Stimulated activated CD4-positive, alpha-beta T cell treated with anti-CD3 and anti-CD28 coated beads, Interleukin-4, amount 100 ng/mL, for 4 hours (primary cell): Measurements from ENCODE around the gene UVRAG.
"Not testable (repeated sequence)": the region's sequence is repeated elsewhere in the genome, so short reads cannot be mapped to it uniquely, and the experiment has no call there.

ENCODE experiments used
- DNase-seq, 2 experiments: peaks; one replicate each; pipeline ENCODE4 v3.0.0-alpha.2; 2020

The UVRAG gene

DNA sequence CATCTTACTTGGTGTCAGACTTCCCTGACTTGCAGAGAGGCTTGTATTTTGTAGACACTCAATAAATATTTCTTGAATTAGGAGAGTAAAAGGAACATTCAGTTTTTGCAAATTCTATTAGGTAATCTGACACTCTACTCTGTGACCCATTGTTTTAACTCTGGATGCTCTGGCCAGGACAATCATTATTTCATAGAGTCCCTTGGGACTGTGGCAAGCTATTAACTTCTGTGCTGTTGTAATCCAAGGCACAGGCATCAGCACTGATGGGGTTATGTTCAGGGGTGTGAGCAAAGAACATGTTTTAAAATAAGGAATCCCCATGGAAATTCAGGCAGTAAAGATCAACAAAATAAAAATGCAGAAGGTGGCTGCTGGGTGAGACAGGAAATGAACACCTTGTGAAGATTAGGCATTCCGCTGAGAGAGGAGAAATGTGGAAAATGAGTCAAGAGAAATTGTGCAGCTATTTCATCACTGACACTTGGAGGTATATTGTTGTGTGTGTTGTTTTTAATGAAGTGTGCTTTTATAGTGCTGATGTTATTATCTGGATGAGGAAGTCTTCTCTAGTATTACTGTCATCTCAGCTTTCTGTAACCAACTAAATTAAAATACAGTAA, 216.1 kb downstream of the UVRAG start:
- DNase-seq = no peak

DNA sequence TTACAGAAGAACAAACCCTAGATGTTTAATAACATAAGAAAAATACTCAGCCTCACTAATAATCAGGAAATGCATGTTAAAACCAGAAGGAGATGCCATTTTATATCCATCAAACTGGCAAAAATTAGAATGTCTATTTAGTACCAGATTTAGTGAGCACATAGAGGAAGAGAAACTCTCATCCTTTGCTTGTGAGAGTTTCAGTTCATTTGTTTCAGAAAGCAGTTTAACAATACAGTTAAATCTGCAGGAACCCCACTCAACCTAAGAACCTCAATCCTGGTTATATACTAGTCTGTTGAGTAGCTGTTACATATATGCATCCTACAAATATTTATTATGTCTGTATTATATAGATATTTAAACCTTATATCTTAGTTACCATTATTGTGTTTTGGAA, 218.7 kb downstream of the UVRAG start:
- no peak for DNase-seq

DNA sequence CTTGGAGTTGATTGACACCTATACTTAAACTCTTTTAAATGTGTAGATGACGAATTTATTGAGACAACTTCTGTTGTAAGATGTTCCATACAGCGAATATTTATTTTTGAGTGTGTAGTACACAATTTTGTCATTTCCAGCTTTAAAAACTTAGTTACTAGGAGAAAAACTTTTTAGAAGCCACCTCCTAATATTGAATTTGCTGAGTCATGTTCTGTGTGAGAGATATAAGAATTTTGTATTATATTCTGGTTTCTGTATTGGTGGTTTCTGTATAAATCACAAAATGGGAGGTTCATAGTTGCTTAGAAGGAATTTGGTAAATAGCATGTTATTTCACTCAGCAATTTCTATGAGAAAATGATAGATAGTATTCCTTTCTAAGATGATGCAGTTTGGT, 220.0 kb downstream of the UVRAG start:
- DNase-seq = no peak

DNA sequence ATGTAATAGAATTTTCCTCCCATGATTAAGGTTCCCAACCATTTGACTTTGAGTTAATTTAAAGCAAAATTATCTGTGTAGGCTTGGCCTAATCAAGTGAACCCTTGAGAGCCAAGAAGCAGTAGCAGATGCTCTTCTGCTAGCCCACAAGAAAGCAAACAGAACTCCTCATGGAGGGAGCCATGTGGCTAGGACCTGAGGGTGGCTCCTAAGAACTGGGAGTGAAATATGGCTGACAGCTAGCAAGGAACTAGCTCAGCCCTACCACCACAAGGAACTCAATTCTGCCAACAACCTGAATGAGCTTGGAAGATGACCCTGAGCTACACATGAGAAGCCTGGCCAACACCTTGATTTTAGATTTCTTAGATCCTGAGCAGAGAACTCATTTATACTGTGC, 223.6 kb downstream of the UVRAG start:
- no peak for DNase-seq

- DNase-seq = no peak
Observed at GRCh38 chr11:76041208-76041607, 226.2 kb downstream of the UVRAG start.

DNA sequence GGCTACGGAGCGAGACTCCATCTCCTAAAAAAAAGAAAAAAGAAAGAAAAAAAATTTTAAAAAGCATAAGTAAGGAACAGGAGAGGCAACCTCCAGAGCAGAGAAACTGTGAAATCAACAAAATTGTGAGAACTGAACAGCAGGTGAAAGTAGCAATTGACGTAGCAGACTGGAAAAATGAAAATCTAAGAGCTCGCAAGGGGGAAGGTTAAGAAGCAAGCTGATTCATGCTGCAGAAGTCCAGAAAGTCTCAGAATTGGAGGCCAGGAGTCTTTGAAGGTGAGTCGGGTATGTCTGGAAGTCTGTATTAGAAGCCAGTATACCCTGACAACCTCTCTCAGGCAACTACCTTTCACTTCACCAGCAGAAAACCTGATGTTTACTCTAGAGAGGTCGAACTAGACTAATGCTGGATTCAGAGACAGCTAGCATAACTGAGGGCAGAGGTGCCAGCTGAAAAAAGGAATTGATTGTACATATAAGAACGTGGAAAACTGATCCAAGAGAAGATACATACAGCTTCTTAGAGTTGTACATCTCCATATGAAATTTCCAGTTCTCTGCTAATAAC, 229.8 kb downstream of the UVRAG start:
- no peak for DNase-seq

DNA sequence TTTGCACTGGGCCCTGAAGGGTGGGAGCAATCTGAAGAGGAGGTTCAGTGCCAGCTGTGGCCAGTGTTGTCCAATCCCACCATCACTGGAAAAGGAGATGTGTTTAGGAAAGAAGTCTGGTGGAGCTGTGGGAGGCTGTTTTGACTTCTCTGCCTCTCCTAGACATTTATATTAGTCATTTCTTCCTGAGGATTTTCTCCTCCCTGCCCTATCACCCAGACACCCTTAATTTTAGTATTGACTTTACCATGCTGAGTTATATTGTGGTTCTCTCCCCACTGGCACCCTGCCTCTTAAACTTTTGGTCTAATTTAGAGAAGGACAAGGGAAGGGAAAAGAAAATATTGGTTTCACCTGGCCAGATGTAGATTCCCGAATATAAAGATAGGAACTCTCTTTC, 232.2 kb downstream of the UVRAG start:
- no peak for DNase-seq

DNA sequence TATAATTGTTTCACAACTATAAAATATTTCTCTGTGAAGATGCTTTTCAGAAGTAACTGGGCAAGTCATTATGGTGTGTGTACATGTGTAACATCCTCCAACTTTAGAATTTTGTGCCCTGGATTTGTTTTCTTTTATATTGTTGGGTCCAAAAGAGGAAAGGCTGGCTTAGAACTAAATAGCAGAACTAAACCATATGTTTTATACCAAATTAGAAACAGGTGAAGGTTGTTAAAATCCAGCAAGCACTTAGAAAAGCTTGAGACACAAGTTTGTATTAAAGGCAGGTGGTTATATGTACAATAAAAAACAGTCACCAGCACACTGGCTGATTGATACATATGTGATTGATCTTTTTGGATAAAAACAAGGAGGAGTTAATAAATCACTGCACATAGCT, 232.8 kb downstream of the UVRAG start:
- DNase-seq = no peak

- no peak for DNase-seq
Observed at GRCh38 chr11:76048763-76049162, 233.8 kb downstream of the UVRAG start.

DNA sequence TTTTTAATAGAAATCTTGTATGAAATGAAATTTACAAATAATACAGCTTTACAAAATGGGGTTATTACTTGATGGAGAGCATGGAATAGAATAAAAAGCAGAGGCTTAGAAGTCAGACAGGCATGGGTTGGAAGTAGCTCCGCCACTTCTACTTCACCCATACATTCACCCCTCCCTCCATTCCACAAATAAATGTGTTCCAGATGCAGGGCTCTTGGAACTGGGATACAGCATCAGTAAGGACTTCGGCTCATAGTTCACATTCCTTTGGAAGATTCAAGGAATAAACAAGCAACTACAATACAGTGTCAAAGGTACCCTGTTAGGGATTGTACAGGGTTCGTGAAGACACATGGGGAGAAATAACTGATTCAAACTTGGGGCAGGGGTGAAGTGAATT, 234.5 kb downstream of the UVRAG start:
- DNase-seq = no peak

- DNase-seq = no peak
Observed at GRCh38 chr11:76051937-76052336, 236.9 kb downstream of the UVRAG start.

GRCh38 chr11:76054330-76054729, 239.3 kb downstream of the UVRAG start:
- no peak for DNase-seq

DNA sequence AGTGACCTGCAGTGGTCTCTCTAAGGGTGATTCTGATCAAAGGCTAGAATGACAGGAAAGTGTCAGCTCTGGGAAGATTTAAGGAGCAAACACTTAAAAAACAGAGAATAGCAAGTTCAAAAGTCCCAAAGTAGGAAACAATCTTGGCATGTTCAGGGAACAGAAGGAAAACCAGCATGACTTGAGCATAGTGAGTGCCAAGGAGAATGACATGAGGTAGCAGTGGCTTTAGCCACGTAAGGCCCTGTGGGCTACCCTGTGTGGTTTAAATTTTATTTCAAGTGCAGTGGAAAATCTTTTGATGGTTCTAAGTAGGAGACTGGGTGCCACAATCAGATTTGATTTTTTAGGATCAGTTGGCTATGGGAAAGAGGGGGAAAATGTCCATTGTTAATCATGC, 241.9 kb downstream of the UVRAG start:
- DNase-seq = no peak

DNA sequence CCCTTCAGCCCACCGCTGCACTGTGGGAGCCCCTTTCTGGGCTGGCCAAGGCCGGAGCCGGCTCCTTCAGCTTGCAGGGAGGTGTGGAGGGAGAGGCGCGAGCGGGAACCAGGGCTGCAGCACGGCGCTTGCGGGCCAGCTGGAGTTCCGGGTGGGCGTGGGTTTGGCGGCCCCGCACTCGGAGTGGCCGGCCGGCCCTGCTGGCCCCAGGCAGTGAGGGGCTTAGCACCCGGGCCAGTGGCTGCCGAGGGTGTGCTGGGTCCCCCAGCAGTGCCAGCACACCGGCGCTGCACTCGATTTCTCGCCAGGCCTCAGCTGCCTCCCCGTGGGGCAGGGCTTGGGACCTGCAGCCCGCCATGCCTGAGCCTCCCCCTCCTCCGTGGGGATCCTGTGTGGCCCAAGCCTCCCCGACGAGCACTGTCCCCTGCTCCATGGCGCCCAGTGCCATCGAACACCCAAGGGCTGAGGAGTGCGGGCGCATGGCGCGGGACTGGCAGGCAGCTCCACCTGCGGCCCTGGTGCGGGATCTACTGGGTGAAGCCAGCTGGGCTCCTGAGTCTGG, 245.5 kb downstream of the UVRAG start:
- not testable (repeated sequence) for DNase-seq

DNA sequence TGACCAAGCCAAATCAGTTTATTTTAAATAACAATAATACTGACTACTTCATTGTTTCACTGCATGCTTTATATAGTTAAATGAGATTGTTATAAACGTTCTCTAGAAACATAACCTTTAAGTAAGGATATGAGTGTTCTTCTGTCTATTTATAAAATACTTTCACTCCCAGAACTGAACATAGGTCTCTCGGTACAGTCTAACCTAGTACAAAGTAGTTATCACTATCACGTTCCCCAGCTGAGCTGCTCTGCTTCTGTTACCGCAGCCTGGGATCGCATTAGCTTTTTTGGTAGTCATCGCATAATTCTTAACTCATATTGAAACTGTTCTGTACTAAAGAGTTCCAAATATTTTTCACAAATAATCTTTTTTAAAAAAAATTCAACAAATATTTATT, 247.7 kb downstream of the UVRAG start:
- no peak for DNase-seq

GRCh38 chr11:76064192-76064591, 249.2 kb downstream of the UVRAG start:
- no peak for DNase-seq

- DNase-seq = no peak
Observed at GRCh38 chr11:76067099-76067498, 252.1 kb downstream of the UVRAG start.

- DNase-seq = no peak
Observed at GRCh38 chr11:76069001-76069400, 254.0 kb downstream of the UVRAG start.

DNA sequence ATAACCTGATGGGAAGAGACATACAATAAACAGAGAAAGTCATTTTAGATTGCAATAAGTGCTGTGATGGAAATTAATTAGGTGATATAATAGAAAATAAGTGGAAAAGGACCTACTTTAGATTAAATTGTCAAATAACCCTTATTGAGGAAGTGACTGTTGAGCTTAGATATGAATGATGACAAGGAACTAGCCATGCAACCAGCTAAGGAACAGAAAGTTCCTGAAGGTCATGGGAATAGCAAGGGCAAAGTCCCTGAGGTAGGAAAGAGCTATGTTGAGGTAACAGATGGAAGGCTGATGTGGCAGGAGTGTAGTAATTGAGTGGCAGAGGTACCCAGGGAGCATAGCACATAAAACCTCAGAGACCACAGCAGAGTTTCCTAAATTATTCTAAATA, 256.1 kb downstream of the UVRAG start:
- DNase-seq = no peak

GRCh38 chr11:76073724-76074123, 258.7 kb downstream of the UVRAG start:
- no peak for DNase-seq

GRCh38 chr11:76074148-76075095, 259.4 kb downstream of the UVRAG start:
- no peak for DNase-seq

DNA sequence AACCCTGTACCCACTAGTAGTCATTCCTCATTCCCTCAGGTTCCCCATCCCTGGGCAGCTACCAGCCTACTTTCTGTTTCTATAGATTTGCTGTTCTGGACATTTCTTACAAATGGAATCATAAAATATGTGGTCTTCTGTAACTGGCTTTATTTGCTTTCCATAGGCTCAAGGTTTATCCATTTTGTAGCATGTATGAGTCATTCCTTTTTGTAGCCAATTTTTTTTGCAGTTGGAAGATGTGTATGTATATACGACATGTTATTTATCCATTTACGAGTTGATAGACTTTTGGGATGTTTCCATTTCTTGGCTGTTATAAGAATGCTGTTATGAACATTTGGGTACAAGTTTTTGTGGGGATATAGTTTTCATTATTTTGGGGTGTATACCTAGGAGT, 260.7 kb downstream of the UVRAG start:
- no peak for DNase-seq

GRCh38 chr11:76076253-76076652, 261.2 kb downstream of the UVRAG start:
- not testable (repeated sequence) for DNase-seq

DNA sequence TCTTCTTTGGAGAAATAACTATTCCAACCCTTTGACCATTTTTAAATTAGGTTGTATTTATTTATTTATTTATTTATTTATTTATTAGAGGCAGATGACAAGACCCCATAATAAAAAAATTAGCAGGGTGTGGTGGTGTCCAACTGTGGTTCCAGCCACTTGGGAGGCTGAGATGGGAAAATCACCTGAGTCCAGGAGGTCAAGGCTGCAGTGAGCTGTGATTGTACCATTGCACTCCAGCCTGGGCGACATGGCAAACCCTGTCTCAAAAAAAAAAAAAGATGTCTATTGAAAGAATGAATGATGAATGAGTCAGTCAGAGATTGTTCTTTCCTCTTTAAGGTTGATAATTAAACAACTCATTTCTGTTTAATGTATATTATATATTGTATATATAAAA, 261.7 kb downstream of the UVRAG start:
- DNase-seq = no peak
